HCT116 (cell line): ENCODE measurements around the gene NFKB1.

Experiments
- CEBPB ChIP-seq: IDR thresholded peaks from 2 replicates; pipeline ENCODE4 v1.6.1; 2012; ENCODE audit warnings: low read depth
- ELF1 ChIP-seq: IDR thresholded peaks from 2 replicates; pipeline ENCODE4 v1.6.1; 2012; ENCODE audit warnings: low read depth, borderline replicate concordance
- EZH2 ChIP-seq: fragments of 200-600 bp; sonication (generic); IDR thresholded peaks from 2 replicates; pipeline ENCODE4 v1.6.1; 2017; ENCODE audit warnings: antibody characterized with exemption, mixed run types
- POLR2A ChIP-seq: IDR thresholded peaks from 2 replicates; pipeline ENCODE4 v1.7.0; 2011; ENCODE audit warnings: borderline replicate concordance; ENCODE audit not compliant: insufficient read depth, insufficient read length; ENCODE audit errors: extremely low read depth
- POLR2AphosphoS5 ChIP-seq: IDR thresholded peaks from 2 replicates; pipeline ENCODE4 v1.6.1; 2011; ENCODE audit warnings: mild to moderate bottlenecking, low read depth, low read length, moderate library complexity
- REST ChIP-seq: IDR thresholded peaks from 2 replicates; pipeline ENCODE4 v1.6.1; 2012; ENCODE audit warnings: low read depth
- ZNF274 ChIP-seq: fragments of 200-500 bp; sonication (Bioruptor generic); IDR thresholded peaks from 2 replicates; pipeline ENCODE4 v1.6.1; 2014; ENCODE audit warnings: mild to moderate bottlenecking, low read depth, low read length, inconsistent platforms
- TF ChIP-seq, protein P1 (sequence below): IDR thresholded peaks from 2 replicates; pipeline ENCODE4 v1.6.1; 2012
- TF ChIP-seq, protein P2 (sequence below), 3 experiments: fragments of 200-600 bp in 1 of 3; sonication (generic) in 1 of 3; IDR thresholded peaks in 2 of 3; conservative IDR thresholded peaks in 1 of 3; 2 replicates each; pipeline ENCODE4 v1.5.1; 2012 to 2017; ENCODE audit warnings: low read depth in 2 of 3, low read length in 2 of 3, antibody characterized with exemption in 1 of 3, borderline replicate concordance in 1 of 3, control low read depth in 1 of 3, mild to moderate bottlenecking in 1 of 3, mixed read lengths in 1 of 3, mixed run types in 1 of 3, moderate library complexity in 1 of 3; ENCODE audit not compliant: insufficient read depth in 1 of 3

DNA sequence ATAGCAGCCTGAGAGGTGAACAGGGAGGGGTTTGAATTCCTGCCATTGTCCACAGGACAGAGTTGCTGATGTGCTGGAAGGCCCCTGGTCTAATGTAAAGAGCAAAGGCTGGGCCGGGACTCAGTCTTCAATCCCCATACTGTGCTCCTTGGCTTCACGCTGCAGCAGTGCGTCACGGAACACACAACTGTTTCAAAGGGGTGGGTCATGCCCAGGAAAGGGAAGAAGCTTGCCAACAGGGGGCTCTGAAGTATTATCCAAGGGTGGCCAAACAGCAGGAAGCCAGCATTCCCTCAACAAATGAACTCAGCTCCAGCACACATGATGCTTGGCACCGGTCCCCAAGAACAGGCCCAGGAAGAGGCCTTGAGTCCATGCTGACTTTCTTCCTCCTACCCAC is 122.5 kb downstream of the NFKB1 start:
- TF ChIP-seq, protein P1, sequence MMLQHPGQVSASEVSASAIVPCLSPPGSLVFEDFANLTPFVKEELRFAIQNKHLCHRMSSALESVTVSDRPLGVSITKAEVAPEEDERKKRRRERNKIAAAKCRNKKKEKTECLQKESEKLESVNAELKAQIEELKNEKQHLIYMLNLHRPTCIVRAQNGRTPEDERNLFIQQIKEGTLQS, result no peak
- TF ChIP-seq ELF1, result no peak
- TF ChIP-seq, protein P2, sequence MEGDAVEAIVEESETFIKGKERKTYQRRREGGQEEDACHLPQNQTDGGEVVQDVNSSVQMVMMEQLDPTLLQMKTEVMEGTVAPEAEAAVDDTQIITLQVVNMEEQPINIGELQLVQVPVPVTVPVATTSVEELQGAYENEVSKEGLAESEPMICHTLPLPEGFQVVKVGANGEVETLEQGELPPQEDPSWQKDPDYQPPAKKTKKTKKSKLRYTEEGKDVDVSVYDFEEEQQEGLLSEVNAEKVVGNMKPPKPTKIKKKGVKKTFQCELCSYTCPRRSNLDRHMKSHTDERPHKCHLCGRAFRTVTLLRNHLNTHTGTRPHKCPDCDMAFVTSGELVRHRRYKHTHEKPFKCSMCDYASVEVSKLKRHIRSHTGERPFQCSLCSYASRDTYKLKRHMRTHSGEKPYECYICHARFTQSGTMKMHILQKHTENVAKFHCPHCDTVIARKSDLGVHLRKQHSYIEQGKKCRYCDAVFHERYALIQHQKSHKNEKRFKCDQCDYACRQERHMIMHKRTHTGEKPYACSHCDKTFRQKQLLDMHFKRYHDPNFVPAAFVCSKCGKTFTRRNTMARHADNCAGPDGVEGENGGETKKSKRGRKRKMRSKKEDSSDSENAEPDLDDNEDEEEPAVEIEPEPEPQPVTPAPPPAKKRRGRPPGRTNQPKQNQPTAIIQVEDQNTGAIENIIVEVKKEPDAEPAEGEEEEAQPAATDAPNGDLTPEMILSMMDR (IDR thresholded peaks at IDR 0.05 in 2 of 3, conservative IDR thresholded peaks at IDR 0.05 in 1 of 3; ENCODE audit: borderline replicate concordance in 1 of 3, insufficient read depth in 1 of 3, low read depth in 2 of 3, low read length in 2 of 3), result peak; percentile 49 to 52 (median 49); a peak in 5 of 6 replicates
- TF ChIP-seq REST, result no peak
- TF ChIP-seq CEBPB, result no peak
- no peak for TF ChIP-seq POLR2AphosphoS5
- no peak for TF ChIP-seq POLR2A
- no peak for TF ChIP-seq EZH2
- no peak for TF ChIP-seq ZNF274
